GM23338 (cell line): Measurements from ENCODE around the gene ZNF543. TPM values are rescaled to one million over a fixed set of nuclear protein-coding genes. Genes with fewer than 3 reads are reported as not detected.

Experiments
- ATAC-seq: fragments of 200-7000 bp; cut with Tn5 transposase; 3 replicates; pipeline ENCODE4 v1.9.1; 2020
- DNase-seq: peaks from one replicate; pipeline ENCODE4 v3.0.0-alpha.2; 2015; ENCODE audit warnings: low spot score
- H2AFZ ChIP-seq: fragments of 200-600 bp; sonication (generic); 2 replicates; pipeline ENCODE4 v1.8.0; 2016; ENCODE audit warnings: antibody characterized with exemption, mild to moderate bottlenecking, moderate library complexity
- H3F3A ChIP-seq: fragments of 200-600 bp; sonication (generic); replicated peaks from 2 replicates; pipeline ENCODE4 v1.8.0; 2017; ENCODE audit warnings: antibody characterized with exemption, mixed run types, low read depth
- H3K27ac ChIP-seq: fragments of 200-600 bp; sonication (generic); 2 replicates; pipeline ENCODE4 v1.6.1; 2016; ENCODE audit warnings: low read depth
- H3K27me3 ChIP-seq: fragments of 200-600 bp; sonication (generic); 2 replicates; pipeline ENCODE4 v1.8.0; 2016; ENCODE audit warnings: mild to moderate bottlenecking, mixed run types, moderate library complexity; ENCODE audit not compliant: insufficient read depth
- H3K36me3 ChIP-seq: fragments of 200-600 bp; sonication (generic); 2 replicates; pipeline ENCODE4 v1.8.0; 2016; ENCODE audit warnings: mild to moderate bottlenecking; ENCODE audit not compliant: insufficient read depth
- H3K4me1 ChIP-seq: fragments of 200-600 bp; sonication (generic); 2 replicates; pipeline ENCODE4 v1.8.0; 2016; ENCODE audit warnings: mild to moderate bottlenecking, moderate library complexity; ENCODE audit not compliant: insufficient read depth
- H3K4me2 ChIP-seq: fragments of 200-600 bp; sonication (generic); 2 replicates; pipeline ENCODE4 v1.7.1; 2017; ENCODE audit warnings: mixed run types
- H3K4me3 ChIP-seq: fragments of 200-600 bp; sonication (generic); 2 replicates; pipeline ENCODE4 v1.6.1; 2016; ENCODE audit warnings: mixed run types
- H3K79me2 ChIP-seq: fragments of 200-600 bp; sonication (generic); replicated peaks from 2 replicates; pipeline ENCODE4 v1.8.0; 2017; ENCODE audit warnings: mild to moderate bottlenecking; ENCODE audit not compliant: insufficient read depth
- H3K9me2 ChIP-seq: fragments of 200-600 bp; sonication (generic); 2 replicates; pipeline ENCODE4 v1.8.0; 2017; ENCODE audit not compliant: insufficient read depth
- H4K20me1 ChIP-seq: fragments of 200-600 bp; sonication (generic); replicated peaks from 2 replicates; pipeline ENCODE4 v1.8.0; 2017; ENCODE audit warnings: mild to moderate bottlenecking; ENCODE audit not compliant: insufficient read depth
- H3K27ac Mint-ChIP-seq: 2 replicates; pipeline ENCODE4 v1.8.0; 2020; ENCODE audit warnings: inconsistent platforms, mild to moderate bottlenecking, moderate library complexity, mixed read lengths
- H3K27me3 Mint-ChIP-seq: 3 replicates; pipeline ENCODE4 v1.8.0; 2022; ENCODE audit warnings: low read depth, mild to moderate bottlenecking, moderate library complexity, mixed read lengths, inconsistent platforms; ENCODE audit not compliant: insufficient read depth, poor library complexity
- H3K36me3 Mint-ChIP-seq: 3 replicates; pipeline ENCODE4 v1.8.0; 2021; ENCODE audit warnings: low read depth, mild to moderate bottlenecking, inconsistent platforms, moderate library complexity, mixed read lengths
- H3K4me1 Mint-ChIP-seq: 3 replicates; pipeline ENCODE4 v1.8.0; 2020; ENCODE audit warnings: mild to moderate bottlenecking, inconsistent platforms, mixed read lengths
- H3K4me3 Mint-ChIP-seq: 3 replicates; pipeline ENCODE4 v1.8.0; 2021; ENCODE audit warnings: moderate library complexity, mild to moderate bottlenecking, inconsistent platforms, mixed read lengths
- H3K9me3 Mint-ChIP-seq: 3 replicates; pipeline ENCODE4 v1.8.0; 2020; ENCODE audit warnings: moderate library complexity, mild to moderate bottlenecking, inconsistent platforms, mixed read lengths
- EZH2phosphoT487 ChIP-seq: fragments of 200-600 bp; sonication (generic); IDR thresholded peaks from one replicate; pipeline ENCODE4 v1.8.1; 2018; ENCODE audit warnings: antibody characterized with exemption; ENCODE audit not compliant: unreplicated experiment
- JUNB ChIP-seq: IDR thresholded peaks from one replicate; pipeline ENCODE4 v1.6.1; 2016; ENCODE audit warnings: antibody characterized with exemption; ENCODE audit not compliant: unreplicated experiment
- POLR2AphosphoS5 ChIP-seq: IDR thresholded peaks from 2 replicates; pipeline ENCODE4 v1.6.1; 2016; ENCODE audit warnings: antibody characterized with exemption, low read depth
- STAT1 ChIP-seq: IDR thresholded peaks from one replicate; pipeline ENCODE4 v1.6.1; 2016; ENCODE audit warnings: antibody characterized with exemption; ENCODE audit not compliant: unreplicated experiment
- ZNF114 ChIP-seq: fragments of 250-450 bp; sonication (Bioruptor Pico); IDR thresholded peaks from 2 replicates; pipeline ENCODE4 v1.5.0; 2020; ENCODE audit warnings: mild to moderate bottlenecking, moderate library complexity
- ZNF331 ChIP-seq: fragments of 250-450 bp; sonication (Bioruptor Pico); IDR thresholded peaks from 2 replicates; pipeline ENCODE4 v1.5.0; 2020; ENCODE audit warnings: low read depth, mild to moderate bottlenecking, moderate library complexity
- polyA plus RNA-seq: library from polyadenylated mRNA; unstranded; fragments of >200 nt; fragmentation: Nextera tagmentation; extraction: Ambion mirVana; gene quantifications from 2 replicates; pipeline ENCODE4 v1.2.1, GENCODE V29; 2016
- total RNA-seq: library from RNA; depleted of rRNA; stranded (reverse); fragments of >200 nt; shearing (Covaris generic); gene quantifications from 2 replicates; pipeline ENCODE4 v1.2.3, GENCODE V29; 2014
- TF ChIP-seq, protein P1 (sequence below): fragments of 250-450 bp; sonication (Bioruptor Pico); IDR thresholded peaks from 2 replicates; pipeline ENCODE4 v1.5.0; 2020; ENCODE audit warnings: mild to moderate bottlenecking, moderate library complexity
- TF ChIP-seq, protein P2 (sequence below), 2 experiments: fragments of 200-600 bp in 1 of 2; sonication (generic) in 1 of 2; conservative IDR thresholded peaks; 2 replicates each; pipeline versions ENCODE4 v1.5.1 to v1.6.1; 2016 to 2017; ENCODE audit warnings: antibody characterized with exemption in 2 of 2, low read depth in 2 of 2, mild to moderate bottlenecking in 2 of 2, moderate library complexity in 1 of 2
- TF ChIP-seq, protein P3 (sequence below): IDR thresholded peaks from one replicate; pipeline ENCODE4 v1.6.1; 2018; ENCODE audit warnings: antibody characterized with exemption; ENCODE audit not compliant: unreplicated experiment

The ZNF543 gene
- total and polyA plus RNA-seq, 2 experiments from 2014 or later = 2.4 to 10.3 TPM

DNA sequence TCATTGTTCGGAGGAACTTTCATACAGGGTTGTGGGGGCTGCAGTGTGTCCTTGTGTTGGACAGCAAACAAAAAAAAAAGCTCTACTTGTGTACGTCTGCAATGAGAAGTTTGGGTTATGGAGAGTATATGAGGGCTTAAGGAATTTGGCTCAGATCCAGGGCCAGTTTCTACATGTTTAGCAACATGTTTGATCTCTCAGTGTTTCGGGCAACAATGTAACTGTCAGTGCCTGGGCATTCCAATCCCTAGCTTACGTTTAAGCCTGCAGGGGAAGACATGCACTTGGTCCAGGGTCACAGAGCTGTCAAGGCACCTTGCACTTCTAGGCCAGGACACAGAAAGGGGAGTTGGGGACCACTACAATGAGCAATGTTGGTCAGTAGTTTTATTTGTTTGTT is 13.9 kb downstream of the ZNF543 start:
- H3K27ac ChIP-seq = no peak overlapping the region
- H3F3A ChIP-seq = no peaks in the 10 kb centered on the region
- H3K4me1 Mint-ChIP-seq = no peaks in the 10 kb centered on the region; the same call in 2 of the 3 replicates
- H3K27me3 Mint-ChIP-seq = no peaks in the 10 kb centered on the region
- no peak overlapping the region for H3K4me2 ChIP-seq
- H3K79me2 ChIP-seq = 0 out of 2 replicates have a peak, but pooled peaks cover 5% of the 10 kb centered on the region
- H4K20me1 ChIP-seq = 0 out of 2 replicates have a peak, but pooled peaks cover 6% of the 10 kb centered on the region
- ATAC-seq = no peak
- DNase-seq = no peak
- H3K36me3 ChIP-seq = no peaks in the 10 kb centered on the region; the same call in 1 of the 2 replicates
- H3K36me3 Mint-ChIP-seq = peaks cover 10% of the 10 kb centered on the region
- no peak overlapping the region for H3K27ac Mint-ChIP-seq
- TF ChIP-seq STAT1 (no peak), EZH2phosphoT487 (no peak), ZNF114 (CRISPR knock-in tag) (no peak), ZNF331 (CRISPR knock-in tag) (no peak), JUNB (no peak), POLR2AphosphoS5 (no peak)
- TF ChIP-seq, protein P1, sequence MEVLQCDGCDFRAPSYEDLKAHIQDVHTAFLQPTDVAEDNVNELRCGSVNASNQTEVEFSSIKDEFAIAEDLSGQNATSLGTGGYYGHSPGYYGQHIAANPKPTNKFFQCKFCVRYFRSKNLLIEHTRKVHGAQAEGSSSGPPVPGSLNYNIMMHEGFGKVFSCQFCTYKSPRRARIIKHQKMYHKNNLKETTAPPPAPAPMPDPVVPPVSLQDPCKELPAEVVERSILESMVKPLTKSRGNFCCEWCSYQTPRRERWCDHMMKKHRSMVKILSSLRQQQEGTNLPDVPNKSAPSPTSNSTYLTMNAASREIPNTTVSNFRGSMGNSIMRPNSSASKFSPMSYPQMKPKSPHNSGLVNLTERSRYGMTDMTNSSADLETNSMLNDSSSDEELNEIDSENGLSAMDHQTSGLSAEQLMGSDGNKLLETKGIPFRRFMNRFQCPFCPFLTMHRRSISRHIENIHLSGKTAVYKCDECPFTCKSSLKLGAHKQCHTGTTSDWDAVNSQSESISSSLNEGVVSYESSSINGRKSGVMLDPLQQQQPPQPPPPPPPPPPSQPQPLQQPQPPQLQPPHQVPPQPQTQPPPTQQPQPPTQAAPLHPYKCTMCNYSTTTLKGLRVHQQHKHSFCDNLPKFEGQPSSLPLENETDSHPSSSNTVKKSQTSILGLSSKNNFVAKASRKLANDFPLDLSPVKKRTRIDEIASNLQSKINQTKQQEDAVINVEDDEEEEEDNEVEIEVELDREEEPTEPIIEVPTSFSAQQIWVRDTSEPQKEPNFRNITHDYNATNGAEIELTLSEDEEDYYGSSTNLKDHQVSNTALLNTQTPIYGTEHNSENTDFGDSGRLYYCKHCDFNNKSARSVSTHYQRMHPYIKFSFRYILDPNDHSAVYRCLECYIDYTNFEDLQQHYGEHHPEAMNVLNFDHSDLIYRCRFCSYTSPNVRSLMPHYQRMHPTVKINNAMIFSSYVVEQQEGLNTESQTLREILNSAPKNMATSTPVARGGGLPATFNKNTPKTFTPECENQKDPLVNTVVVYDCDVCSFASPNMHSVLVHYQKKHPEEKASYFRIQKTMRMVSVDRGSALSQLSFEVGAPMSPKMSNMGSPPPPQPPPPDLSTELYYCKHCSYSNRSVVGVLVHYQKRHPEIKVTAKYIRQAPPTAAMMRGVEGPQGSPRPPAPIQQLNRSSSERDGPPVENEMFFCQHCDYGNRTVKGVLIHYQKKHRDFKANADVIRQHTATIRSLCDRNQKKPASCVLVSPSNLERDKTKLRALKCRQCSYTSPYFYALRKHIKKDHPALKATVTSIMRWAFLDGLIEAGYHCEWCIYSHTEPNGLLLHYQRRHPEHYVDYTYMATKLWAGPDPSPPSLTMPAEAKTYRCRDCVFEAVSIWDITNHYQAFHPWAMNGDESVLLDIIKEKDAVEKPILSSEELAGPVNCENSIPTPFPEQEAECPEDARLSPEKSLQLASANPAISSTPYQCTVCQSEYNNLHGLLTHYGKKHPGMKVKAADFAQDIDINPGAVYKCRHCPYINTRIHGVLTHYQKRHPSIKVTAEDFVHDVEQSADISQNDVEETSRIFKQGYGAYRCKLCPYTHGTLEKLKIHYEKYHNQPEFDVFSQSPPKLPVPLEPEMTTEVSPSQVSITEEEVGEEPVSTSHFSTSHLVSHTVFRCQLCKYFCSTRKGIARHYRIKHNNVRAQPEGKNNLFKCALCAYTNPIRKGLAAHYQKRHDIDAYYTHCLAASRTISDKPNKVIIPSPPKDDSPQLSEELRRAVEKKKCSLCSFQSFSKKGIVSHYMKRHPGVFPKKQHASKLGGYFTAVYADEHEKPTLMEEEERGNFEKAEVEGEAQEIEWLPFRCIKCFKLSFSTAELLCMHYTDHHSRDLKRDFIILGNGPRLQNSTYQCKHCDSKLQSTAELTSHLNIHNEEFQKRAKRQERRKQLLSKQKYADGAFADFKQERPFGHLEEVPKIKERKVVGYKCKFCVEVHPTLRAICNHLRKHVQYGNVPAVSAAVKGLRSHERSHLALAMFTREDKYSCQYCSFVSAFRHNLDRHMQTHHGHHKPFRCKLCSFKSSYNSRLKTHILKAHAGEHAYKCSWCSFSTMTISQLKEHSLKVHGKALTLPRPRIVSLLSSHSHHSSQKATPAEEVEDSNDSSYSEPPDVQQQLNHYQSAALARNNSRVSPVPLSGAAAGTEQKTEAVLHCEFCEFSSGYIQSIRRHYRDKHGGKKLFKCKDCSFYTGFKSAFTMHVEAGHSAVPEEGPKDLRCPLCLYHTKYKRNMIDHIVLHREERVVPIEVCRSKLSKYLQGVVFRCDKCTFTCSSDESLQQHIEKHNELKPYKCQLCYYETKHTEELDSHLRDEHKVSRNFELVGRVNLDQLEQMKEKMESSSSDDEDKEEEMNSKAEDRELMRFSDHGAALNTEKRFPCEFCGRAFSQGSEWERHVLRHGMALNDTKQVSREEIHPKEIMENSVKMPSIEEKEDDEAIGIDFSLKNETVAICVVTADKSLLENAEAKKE (CRISPR knock-in tag) = no peak
- TF ChIP-seq, protein P2, sequence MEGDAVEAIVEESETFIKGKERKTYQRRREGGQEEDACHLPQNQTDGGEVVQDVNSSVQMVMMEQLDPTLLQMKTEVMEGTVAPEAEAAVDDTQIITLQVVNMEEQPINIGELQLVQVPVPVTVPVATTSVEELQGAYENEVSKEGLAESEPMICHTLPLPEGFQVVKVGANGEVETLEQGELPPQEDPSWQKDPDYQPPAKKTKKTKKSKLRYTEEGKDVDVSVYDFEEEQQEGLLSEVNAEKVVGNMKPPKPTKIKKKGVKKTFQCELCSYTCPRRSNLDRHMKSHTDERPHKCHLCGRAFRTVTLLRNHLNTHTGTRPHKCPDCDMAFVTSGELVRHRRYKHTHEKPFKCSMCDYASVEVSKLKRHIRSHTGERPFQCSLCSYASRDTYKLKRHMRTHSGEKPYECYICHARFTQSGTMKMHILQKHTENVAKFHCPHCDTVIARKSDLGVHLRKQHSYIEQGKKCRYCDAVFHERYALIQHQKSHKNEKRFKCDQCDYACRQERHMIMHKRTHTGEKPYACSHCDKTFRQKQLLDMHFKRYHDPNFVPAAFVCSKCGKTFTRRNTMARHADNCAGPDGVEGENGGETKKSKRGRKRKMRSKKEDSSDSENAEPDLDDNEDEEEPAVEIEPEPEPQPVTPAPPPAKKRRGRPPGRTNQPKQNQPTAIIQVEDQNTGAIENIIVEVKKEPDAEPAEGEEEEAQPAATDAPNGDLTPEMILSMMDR (conservative IDR thresholded peaks at IDR 0.05; ENCODE audit: low read depth in 2 of 2) = no peak
- TF ChIP-seq, protein P3, sequence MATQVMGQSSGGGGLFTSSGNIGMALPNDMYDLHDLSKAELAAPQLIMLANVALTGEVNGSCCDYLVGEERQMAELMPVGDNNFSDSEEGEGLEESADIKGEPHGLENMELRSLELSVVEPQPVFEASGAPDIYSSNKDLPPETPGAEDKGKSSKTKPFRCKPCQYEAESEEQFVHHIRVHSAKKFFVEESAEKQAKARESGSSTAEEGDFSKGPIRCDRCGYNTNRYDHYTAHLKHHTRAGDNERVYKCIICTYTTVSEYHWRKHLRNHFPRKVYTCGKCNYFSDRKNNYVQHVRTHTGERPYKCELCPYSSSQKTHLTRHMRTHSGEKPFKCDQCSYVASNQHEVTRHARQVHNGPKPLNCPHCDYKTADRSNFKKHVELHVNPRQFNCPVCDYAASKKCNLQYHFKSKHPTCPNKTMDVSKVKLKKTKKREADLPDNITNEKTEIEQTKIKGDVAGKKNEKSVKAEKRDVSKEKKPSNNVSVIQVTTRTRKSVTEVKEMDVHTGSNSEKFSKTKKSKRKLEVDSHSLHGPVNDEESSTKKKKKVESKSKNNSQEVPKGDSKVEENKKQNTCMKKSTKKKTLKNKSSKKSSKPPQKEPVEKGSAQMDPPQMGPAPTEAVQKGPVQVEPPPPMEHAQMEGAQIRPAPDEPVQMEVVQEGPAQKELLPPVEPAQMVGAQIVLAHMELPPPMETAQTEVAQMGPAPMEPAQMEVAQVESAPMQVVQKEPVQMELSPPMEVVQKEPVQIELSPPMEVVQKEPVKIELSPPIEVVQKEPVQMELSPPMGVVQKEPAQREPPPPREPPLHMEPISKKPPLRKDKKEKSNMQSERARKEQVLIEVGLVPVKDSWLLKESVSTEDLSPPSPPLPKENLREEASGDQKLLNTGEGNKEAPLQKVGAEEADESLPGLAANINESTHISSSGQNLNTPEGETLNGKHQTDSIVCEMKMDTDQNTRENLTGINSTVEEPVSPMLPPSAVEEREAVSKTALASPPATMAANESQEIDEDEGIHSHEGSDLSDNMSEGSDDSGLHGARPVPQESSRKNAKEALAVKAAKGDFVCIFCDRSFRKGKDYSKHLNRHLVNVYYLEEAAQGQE = no peak
- H3K27me3 ChIP-seq = no peaks in the 10 kb centered on the region
- no peak overlapping the region for H3K4me3 Mint-ChIP-seq
- no peak overlapping the region for H3K4me3 ChIP-seq
- no peaks in the 10 kb centered on the region for H3K9me3 Mint-ChIP-seq
- no peaks in the 10 kb centered on the region for H3K4me1 ChIP-seq
- H3K9me2 ChIP-seq = no peaks in the 10 kb centered on the region
- H2AFZ ChIP-seq = no peak overlapping the region
